PFSK-1 (cell line): Measurements from ENCODE around the gene CATSPERZ.

Experiments
- FOXP2 ChIP-seq: optimal IDR thresholded peaks from 2 replicates; pipeline ENCODE3; 2011; ENCODE audit warnings: borderline replicate concordance, control low read depth, inconsistent platforms; ENCODE audit not compliant: insufficient read depth; ENCODE audit errors: extremely low read length, extremely low read depth
- POLR2AphosphoS5 ChIP-seq: IDR thresholded peaks from 2 replicates; pipeline ENCODE4 v1.6.1; 2012; ENCODE audit warnings: low read depth, mild to moderate bottlenecking, control low read depth, low read length, moderate library complexity
- SIN3A ChIP-seq: IDR thresholded peaks from 2 replicates; pipeline ENCODE4 v1.6.1; 2012; ENCODE audit warnings: mild to moderate bottlenecking, low read length, moderate library complexity, borderline replicate concordance; ENCODE audit not compliant: insufficient read depth
- TF ChIP-seq, protein P1 (sequence below), 2 experiments: IDR thresholded peaks; 2 replicates each; pipeline versions ENCODE4 v1.6.1 to v1.8.0; 2011 to 2012; ENCODE audit warnings: low read depth in 2 of 2, low read length in 2 of 2, control low read depth in 1 of 2, inconsistent platforms in 1 of 2, mild to moderate bottlenecking in 1 of 2, moderate library complexity in 1 of 2; ENCODE audit not compliant: insufficient read depth in 1 of 2

DNA sequence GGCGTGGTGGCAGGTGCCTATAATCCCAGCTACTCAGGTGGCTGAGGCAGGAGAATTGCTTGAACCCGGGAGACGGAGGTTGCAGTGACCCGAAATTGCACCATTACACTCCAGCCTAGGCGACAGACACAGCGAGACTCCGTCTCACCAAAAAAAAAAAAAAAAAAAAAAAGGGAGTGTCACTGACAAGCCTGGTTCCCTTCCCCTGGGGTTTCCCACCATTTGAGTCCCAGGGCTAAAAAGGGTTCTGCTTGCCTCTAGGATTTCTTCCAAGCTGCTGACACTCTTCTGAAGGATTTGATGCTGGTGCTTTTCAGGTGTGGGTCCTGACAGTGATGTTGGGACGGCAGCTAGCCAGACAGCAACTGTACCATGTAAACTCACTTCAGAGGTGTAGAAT, 38.6 kb downstream of the CATSPERZ start:
- TF ChIP-seq POLR2AphosphoS5 (no peak), FOXP2 (no peak), SIN3A (no peak)
- TF ChIP-seq, protein P1, sequence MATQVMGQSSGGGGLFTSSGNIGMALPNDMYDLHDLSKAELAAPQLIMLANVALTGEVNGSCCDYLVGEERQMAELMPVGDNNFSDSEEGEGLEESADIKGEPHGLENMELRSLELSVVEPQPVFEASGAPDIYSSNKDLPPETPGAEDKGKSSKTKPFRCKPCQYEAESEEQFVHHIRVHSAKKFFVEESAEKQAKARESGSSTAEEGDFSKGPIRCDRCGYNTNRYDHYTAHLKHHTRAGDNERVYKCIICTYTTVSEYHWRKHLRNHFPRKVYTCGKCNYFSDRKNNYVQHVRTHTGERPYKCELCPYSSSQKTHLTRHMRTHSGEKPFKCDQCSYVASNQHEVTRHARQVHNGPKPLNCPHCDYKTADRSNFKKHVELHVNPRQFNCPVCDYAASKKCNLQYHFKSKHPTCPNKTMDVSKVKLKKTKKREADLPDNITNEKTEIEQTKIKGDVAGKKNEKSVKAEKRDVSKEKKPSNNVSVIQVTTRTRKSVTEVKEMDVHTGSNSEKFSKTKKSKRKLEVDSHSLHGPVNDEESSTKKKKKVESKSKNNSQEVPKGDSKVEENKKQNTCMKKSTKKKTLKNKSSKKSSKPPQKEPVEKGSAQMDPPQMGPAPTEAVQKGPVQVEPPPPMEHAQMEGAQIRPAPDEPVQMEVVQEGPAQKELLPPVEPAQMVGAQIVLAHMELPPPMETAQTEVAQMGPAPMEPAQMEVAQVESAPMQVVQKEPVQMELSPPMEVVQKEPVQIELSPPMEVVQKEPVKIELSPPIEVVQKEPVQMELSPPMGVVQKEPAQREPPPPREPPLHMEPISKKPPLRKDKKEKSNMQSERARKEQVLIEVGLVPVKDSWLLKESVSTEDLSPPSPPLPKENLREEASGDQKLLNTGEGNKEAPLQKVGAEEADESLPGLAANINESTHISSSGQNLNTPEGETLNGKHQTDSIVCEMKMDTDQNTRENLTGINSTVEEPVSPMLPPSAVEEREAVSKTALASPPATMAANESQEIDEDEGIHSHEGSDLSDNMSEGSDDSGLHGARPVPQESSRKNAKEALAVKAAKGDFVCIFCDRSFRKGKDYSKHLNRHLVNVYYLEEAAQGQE (IDR thresholded peaks at IDR 0.05; ENCODE audit: insufficient read depth in 1 of 2, low read depth in 2 of 2, low read length in 2 of 2) = no peak
